ENCODE data around the gene PTGDR. TPM values are rescaled to one million over a fixed set of nuclear protein-coding genes. Genes with fewer than 3 reads are reported as not detected.

The PTGDR gene
- total RNA-seq, 1 donor from 2014 or later, result 0.23 TPM

DNA sequence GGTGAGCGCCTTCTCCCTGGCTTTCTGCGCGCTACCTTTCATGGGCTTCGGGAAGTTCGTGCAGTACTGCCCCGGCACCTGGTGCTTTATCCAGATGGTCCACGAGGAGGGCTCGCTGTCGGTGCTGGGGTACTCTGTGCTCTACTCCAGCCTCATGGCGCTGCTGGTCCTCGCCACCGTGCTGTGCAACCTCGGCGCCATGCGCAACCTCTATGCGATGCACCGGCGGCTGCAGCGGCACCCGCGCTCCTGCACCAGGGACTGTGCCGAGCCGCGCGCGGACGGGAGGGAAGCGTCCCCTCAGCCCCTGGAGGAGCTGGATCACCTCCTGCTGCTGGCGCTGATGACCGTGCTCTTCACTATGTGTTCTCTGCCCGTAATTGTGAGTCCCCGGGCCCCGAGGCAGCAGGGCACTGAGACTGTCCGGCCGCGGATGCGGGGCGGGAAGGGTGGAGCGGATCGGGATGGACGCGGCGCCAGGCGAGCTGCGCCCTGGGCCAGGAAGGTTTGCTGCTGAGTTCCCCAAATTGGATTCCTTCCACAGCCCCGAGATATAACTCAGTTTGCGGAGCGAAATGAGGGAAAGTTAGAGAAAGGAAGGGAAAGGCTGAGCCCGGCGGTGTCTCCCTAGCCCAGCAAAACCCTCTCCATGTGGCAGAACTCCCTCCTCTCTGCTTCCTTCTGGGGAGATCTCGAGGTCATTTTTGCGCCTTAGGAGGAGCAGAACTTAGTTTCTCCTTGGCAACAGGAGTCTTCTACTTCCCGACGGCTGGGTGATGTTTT, 972 bp downstream of the PTGDR start:
- H3K36me3 Mint-ChIP-seq (ENCODE audit: low read depth, unreplicated experiment), result no peaks in the 10 kb centered on the region
- peaks cover 44% of the 10 kb centered on the region for H3K4me1 Mint-ChIP-seq (ENCODE audit: unreplicated experiment)
- TF ChIP-seq, protein P1, sequence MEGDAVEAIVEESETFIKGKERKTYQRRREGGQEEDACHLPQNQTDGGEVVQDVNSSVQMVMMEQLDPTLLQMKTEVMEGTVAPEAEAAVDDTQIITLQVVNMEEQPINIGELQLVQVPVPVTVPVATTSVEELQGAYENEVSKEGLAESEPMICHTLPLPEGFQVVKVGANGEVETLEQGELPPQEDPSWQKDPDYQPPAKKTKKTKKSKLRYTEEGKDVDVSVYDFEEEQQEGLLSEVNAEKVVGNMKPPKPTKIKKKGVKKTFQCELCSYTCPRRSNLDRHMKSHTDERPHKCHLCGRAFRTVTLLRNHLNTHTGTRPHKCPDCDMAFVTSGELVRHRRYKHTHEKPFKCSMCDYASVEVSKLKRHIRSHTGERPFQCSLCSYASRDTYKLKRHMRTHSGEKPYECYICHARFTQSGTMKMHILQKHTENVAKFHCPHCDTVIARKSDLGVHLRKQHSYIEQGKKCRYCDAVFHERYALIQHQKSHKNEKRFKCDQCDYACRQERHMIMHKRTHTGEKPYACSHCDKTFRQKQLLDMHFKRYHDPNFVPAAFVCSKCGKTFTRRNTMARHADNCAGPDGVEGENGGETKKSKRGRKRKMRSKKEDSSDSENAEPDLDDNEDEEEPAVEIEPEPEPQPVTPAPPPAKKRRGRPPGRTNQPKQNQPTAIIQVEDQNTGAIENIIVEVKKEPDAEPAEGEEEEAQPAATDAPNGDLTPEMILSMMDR (IDR thresholded peaks at IDR 0.05; ENCODE audit: unreplicated experiment), result no peak
- H3K4me3 Mint-ChIP-seq (ENCODE audit: unreplicated experiment), result peak overlapping the region; percentile 87
- DNase-seq (ENCODE audit: low spot score), result peak; percentile 32
- H3K9me3 Mint-ChIP-seq (ENCODE audit: unreplicated experiment), result no peaks in the 10 kb centered on the region
- H3K27me3 Mint-ChIP-seq (ENCODE audit: unreplicated experiment), result peaks cover 20% of the 10 kb centered on the region
- H3K27ac Mint-ChIP-seq (ENCODE audit: unreplicated experiment), result no peak overlapping the region

DNA sequence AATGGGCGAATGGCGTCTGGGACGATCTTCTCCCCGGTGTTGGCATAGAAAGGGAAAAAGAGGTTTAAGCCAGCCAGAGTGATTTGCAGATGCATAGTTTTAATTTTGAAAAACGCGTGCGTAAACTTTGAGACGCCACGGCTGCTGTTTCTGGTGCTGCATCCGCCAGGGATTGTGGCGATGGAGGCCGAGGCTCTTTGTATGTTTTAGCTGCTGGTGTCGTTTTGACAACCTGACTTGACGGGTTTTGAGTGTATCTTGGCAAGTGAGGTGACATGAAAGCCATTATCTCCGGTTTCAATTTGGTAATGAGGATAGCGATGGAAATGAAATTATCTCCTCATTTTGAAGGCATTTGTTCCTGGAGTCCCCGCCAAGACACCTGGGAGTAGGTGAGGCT, 1.6 kb downstream of the PTGDR start:
- TF ChIP-seq, protein P1 (IDR thresholded peaks at IDR 0.05; ENCODE audit: unreplicated experiment), result no peak
- no peak for DNase-seq (ENCODE audit: low spot score)
- Mint-ChIP-seq H3K36me3 (ENCODE audit: low read depth, unreplicated experiment) (no peaks in the 10 kb centered on the region), H3K4me3 (ENCODE audit: unreplicated experiment) (peak overlapping the region; percentile 86), H3K27ac (ENCODE audit: unreplicated experiment) (no peak overlapping the region), H3K4me1 (ENCODE audit: unreplicated experiment) (peaks cover 38% of the 10 kb centered on the region), H3K27me3 (ENCODE audit: unreplicated experiment) (peaks cover 20% of the 10 kb centered on the region), H3K9me3 (ENCODE audit: unreplicated experiment) (no peaks in the 10 kb centered on the region)

DNA sequence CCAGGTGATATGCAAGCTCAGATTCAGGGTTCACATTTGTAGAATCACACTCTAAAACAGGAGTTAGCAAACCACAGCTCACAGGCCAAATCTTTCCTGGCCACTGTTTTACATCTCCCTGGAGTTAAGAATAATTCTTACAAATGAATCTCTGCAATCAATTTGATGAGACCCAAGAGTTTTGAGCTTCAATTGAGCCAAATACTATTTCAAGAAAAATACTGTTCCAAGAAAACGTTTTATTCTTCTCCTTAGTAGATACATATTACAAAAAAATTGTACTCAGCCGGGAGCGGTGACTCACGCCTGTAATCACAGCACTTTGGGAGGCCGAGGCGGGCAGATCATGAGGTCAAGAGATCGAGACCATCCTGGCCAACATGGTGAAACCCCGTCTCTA, 2.5 kb downstream of the PTGDR start:
- peaks cover 20% of the 10 kb centered on the region for H3K27me3 Mint-ChIP-seq (ENCODE audit: unreplicated experiment)
- H3K9me3 Mint-ChIP-seq (ENCODE audit: unreplicated experiment), result no peaks in the 10 kb centered on the region
- no peak overlapping the region for H3K27ac Mint-ChIP-seq (ENCODE audit: unreplicated experiment)
- H3K4me3 Mint-ChIP-seq (ENCODE audit: unreplicated experiment), result no peak overlapping the region
- peaks cover 34% of the 10 kb centered on the region for H3K4me1 Mint-ChIP-seq (ENCODE audit: unreplicated experiment)
- TF ChIP-seq, protein P1 (IDR thresholded peaks at IDR 0.05; ENCODE audit: unreplicated experiment), result no peak
- DNase-seq (ENCODE audit: low spot score), result no peak
- no peaks in the 10 kb centered on the region for H3K36me3 Mint-ChIP-seq (ENCODE audit: low read depth, unreplicated experiment)

DNA sequence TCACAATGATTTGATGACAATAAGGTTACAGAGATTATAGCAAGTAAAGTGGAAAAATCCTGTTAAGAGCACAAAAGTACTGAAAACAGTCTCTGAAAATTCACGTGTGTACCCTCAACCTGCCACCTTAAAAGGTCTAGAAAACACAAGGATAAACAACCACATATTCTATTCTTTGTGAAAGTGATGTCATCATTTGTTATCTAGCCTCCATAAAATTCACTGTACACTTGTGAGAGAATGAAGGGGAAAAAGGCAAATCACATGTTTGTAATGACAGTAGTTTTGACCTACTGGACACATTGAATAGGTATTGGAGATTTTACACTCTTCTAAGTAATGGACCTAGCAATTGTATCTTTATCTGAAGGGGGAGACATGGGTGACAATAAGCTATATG, 4.0 kb downstream of the PTGDR start:
- no peaks in the 10 kb centered on the region for H3K9me3 Mint-ChIP-seq (ENCODE audit: unreplicated experiment)
- no peak overlapping the region for H3K27ac Mint-ChIP-seq (ENCODE audit: unreplicated experiment)
- no peak for DNase-seq (ENCODE audit: low spot score)
- TF ChIP-seq, protein P1 (IDR thresholded peaks at IDR 0.05; ENCODE audit: unreplicated experiment), result no peak
- H3K4me1 Mint-ChIP-seq (ENCODE audit: unreplicated experiment), result peaks cover 19% of the 10 kb centered on the region
- H3K4me3 Mint-ChIP-seq (ENCODE audit: unreplicated experiment), result no peak overlapping the region
- H3K27me3 Mint-ChIP-seq (ENCODE audit: unreplicated experiment), result peaks cover 17% of the 10 kb centered on the region
- H3K36me3 Mint-ChIP-seq (ENCODE audit: low read depth, unreplicated experiment), result no peaks in the 10 kb centered on the region

DNA sequence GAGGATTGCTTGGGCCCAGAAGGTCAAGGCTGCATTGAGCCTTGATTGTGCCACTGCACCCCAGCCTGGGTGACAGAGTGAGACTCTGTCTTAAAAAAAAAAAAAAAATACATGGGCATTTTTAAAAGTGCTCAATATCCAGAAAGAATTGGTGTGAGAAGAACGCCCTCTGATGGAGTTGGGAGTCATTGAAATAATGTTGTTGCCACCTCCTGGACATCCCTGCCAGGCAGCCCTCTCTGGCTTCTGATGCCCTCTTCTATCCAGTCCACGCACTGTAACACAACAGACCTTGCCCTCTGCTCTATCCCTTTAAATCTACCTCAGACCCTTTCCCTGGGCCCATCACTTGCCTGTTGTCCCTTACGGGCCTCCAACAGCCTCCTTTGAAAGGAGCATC, 4.9 kb downstream of the PTGDR start:
- TF ChIP-seq, protein P1 (IDR thresholded peaks at IDR 0.05; ENCODE audit: unreplicated experiment), result no peak
- DNase-seq (ENCODE audit: low spot score), result peak; percentile 53
- Mint-ChIP-seq H3K4me3 (ENCODE audit: unreplicated experiment) (no peak overlapping the region), H3K36me3 (ENCODE audit: low read depth, unreplicated experiment) (no peaks in the 10 kb centered on the region), H3K4me1 (ENCODE audit: unreplicated experiment) (peaks cover 13% of the 10 kb centered on the region), H3K27ac (ENCODE audit: unreplicated experiment) (no peak overlapping the region), H3K9me3 (ENCODE audit: unreplicated experiment) (no peaks in the 10 kb centered on the region), H3K27me3 (ENCODE audit: unreplicated experiment) (peaks cover 13% of the 10 kb centered on the region)

All from endothelial cell (in vitro differentiated cells).